H1 (cell line): ENCODE results near the gene POLR1G. TPM values are rescaled to one million over a fixed set of nuclear protein-coding genes. Genes with fewer than 3 reads are reported as not detected.

ENCODE experiments used
- CTBP2 ChIP-seq: IDR thresholded peaks from 2 replicates; pipeline ENCODE4 v1.7.0; 2011; ENCODE audit warnings: borderline replicate concordance, mild to moderate bottlenecking, moderate library complexity, mixed read lengths, low read length; ENCODE audit not compliant: insufficient read depth, insufficient read length
- NRF1 ChIP-seq: IDR thresholded peaks from 2 replicates; pipeline ENCODE4 v1.6.1; 2011; ENCODE audit warnings: mild to moderate bottlenecking, low read depth, low read length, improper control_type of control experiment
- RXRA ChIP-seq: IDR thresholded peaks from 2 replicates; pipeline ENCODE4 v1.6.1; 2011; ENCODE audit warnings: low read depth, mild to moderate bottlenecking, low read length, moderate library complexity; ENCODE audit not compliant: insufficient read depth
- SAP30 ChIP-seq: fragments of 300-600 bp; sonication (generic); IDR thresholded peaks from 2 replicates; pipeline ENCODE4 v1.7.1; 2012; ENCODE audit warnings: low read length, moderate library complexity, mild to moderate bottlenecking, inconsistent platforms; ENCODE audit not compliant: insufficient read depth, insufficient replicate concordance
- SP2 ChIP-seq: IDR thresholded peaks from 2 replicates; pipeline ENCODE4 v1.6.1; 2012; ENCODE audit warnings: mild to moderate bottlenecking, low read length, inconsistent platforms
- SUZ12 ChIP-seq: fragments of 200-600 bp; sonication (generic); IDR thresholded peaks from 2 replicates; pipeline ENCODE4 v1.6.1; 2012; ENCODE audit warnings: mild to moderate bottlenecking, inconsistent platforms, low read length, moderate library complexity, mixed read lengths
- ZNF274 ChIP-seq: IDR thresholded peaks from 2 replicates; pipeline ENCODE4 v1.7.0; 2012; ENCODE audit warnings: low read length, borderline replicate concordance; ENCODE audit errors: extremely low read depth
- polyA plus RNA-seq, 7 experiments: library from polyadenylated mRNA; depleted of rRNA in 3 of 7; stranded (reverse) in 5 of 7; unstranded in 2 of 7; fragments of >200 nt in 5 of 7; fragments of 200-250 nt in 2 of 7; gene quantifications; 1 replicate in 5 of 7; 2 replicates in 1 of 7; 4 replicates in 1 of 7; pipeline versions ENCODE4 v1.2.1 to v1.2.3, GENCODE V29; 2011 to 2013; ENCODE audit warnings: missing spikeins in 2 of 7, mixed read lengths in 2 of 7
- total RNA-seq: library from RNA; stranded (reverse); fragmentation: NEBNext Ultra II Directional; extraction: Animal tissue kit (Norgen Biotek cat#: 25700); gene quantifications from 2 replicates; pipeline ENCODE4 v1.2.1, GENCODE V29; 2021

Gene POLR1G
- total and polyA plus RNA-seq, 2 of the 8 experiments (the other 6 are each of a cell fraction or from before 2014, with no cell fraction given) = 16.8 to 34.8 TPM

DNA sequence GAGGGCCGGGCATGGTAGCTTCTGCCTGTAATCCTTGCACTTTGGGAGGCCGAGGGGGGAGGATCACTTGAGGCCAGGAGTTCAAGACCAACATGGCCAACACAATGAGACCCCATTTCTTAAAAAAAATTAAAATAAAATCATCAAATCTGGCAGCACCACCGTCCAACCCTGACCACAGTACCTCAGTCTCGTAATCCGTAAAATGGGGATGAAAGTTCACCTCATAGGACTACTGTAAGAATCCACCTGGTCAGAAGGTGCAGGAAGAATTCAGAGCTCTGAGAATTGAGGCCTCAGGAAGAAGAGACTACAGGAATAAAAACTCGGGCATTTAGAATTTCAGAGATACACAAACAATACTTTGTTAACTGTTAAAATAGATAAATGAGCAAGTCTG, 4.6 kb upstream of the POLR1G start (continued):
- no peak for TF ChIP-seq SAP30
- TF ChIP-seq SP2 = no peak
- no peak for TF ChIP-seq CTBP2
- TF ChIP-seq NRF1 = no peak
- TF ChIP-seq RXRA = no peak
- no peak for TF ChIP-seq SUZ12
- TF ChIP-seq ZNF274 = no peak
